Renal cortical epithelial cell (primary cell): ENCODE data around the gene DCST1. TPM values are rescaled to one million over a fixed set of nuclear protein-coding genes. Genes with fewer than 3 reads are reported as not detected.
A peak's percentile ranks its signal among the peaks of the same experiment; 100 is the strongest.

ENCODE experiments used
- DNase-seq: peaks from one replicate; pipeline ENCODE4 v3.0.0-alpha.2; 2011; ENCODE audit warnings: low read depth
- total RNA-seq: library from RNA; depleted of rRNA; stranded (reverse); fragments of >200 nt; gene quantifications from 2 replicates; pipeline ENCODE4 v1.2.3, GENCODE V29; 2014

Gene DCST1
- total RNA-seq, 1 donor from 2014 or later: not detected

- DNase-seq: no peak
Measured at GRCh38 chr1:155052439-155053395, 19.1 kb downstream of the DCST1 start.

GRCh38 chr1:155053531-155054105 is 20.0 kb downstream of the DCST1 start:
- no peak for DNase-seq

GRCh38 chr1:155057104-155057503 is 23.5 kb downstream of the DCST1 start:
- DNase-seq: no peak

- DNase-seq: no peak
Measured at GRCh38 chr1:155057788-155058211, 24.2 kb downstream of the DCST1 start.

GRCh38 chr1:155060736-155061135 is 27.1 kb downstream of the DCST1 start:
- DNase-seq: no peak

- peak; percentile 63 for DNase-seq
Measured at GRCh38 chr1:155061381-155062150, 27.9 kb downstream of the DCST1 start.

- DNase-seq: no peak
Measured at GRCh38 chr1:155062151-155062686, 28.6 kb downstream of the DCST1 start.

GRCh38 chr1:155062702-155063411 is 29.2 kb downstream of the DCST1 start:
- DNase-seq: no peak

- DNase-seq: peak; percentile 64
Measured at GRCh38 chr1:155063550-155064110, 30.0 kb downstream of the DCST1 start, which contains the start of gene EFNA4. EFNA4 (plus strand) TSS chr1:155063740; CDS start chr1:155063824, 84 bp downstream.

GRCh38 chr1:155064111-155064831 is 30.6 kb downstream of the DCST1 start:
- DNase-seq: no peak

- no peak for DNase-seq
Measured at GRCh38 chr1:155064832-155065429, 31.3 kb downstream of the DCST1 start.

GRCh38 chr1:155066777-155067176 is 33.2 kb downstream of the DCST1 start:
- no peak for DNase-seq

GRCh38 chr1:155068599-155068998 is 35.0 kb downstream of the DCST1 start:
- no peak for DNase-seq

GRCh38 chr1:155069551-155070157 is 36.0 kb downstream of the DCST1 start:
- DNase-seq: no peak

- no peak for DNase-seq
Measured at GRCh38 chr1:155070158-155070621, 36.6 kb downstream of the DCST1 start.

GRCh38 chr1:155070721-155071569 is 37.3 kb downstream of the DCST1 start:
- DNase-seq: no peak

- DNase-seq: no peak
Measured at GRCh38 chr1:155071701-155072100, 38.1 kb downstream of the DCST1 start.
